Fibroblast of lung (primary cell): ENCODE results near the gene EPHB3.

Experiments
- EZH2 ChIP-seq: IDR thresholded peaks from 2 replicates; pipeline ENCODE4 v1.5.1; 2012; ENCODE audit warnings: low read length, control low read depth, mild to moderate bottlenecking; ENCODE audit errors: missing control alignments
- TF ChIP-seq, protein P1 (sequence below), 2 donors: IDR thresholded peaks in 1 of 2; conservative IDR thresholded peaks in 1 of 2; 1 replicate in 1 of 2; 2 replicates in 1 of 2; pipeline ENCODE4 v1.5.1; 2011 to 2012; ENCODE audit warnings: low read length in 2 of 2, control low read depth in 1 of 2, inconsistent platforms in 1 of 2, low read depth in 1 of 2, mild to moderate bottlenecking in 1 of 2

DNA sequence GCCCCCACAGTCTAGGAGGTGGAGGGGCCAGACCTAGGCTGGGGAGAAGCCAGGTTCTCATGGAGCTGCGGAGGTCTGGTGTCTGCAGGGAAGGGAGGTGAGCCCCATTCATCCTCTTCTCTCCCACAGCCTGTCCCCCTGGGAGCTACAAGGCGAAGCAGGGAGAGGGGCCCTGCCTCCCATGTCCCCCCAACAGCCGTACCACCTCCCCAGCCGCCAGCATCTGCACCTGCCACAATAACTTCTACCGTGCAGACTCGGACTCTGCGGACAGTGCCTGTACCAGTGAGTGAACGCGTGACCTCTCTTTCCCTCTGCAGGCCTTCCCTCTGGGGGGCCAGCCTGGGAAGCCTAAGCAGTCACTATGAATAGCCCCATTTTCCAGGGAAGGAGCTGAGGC is 14.1 kb downstream of the EPHB3 start:
- TF ChIP-seq, protein P1, sequence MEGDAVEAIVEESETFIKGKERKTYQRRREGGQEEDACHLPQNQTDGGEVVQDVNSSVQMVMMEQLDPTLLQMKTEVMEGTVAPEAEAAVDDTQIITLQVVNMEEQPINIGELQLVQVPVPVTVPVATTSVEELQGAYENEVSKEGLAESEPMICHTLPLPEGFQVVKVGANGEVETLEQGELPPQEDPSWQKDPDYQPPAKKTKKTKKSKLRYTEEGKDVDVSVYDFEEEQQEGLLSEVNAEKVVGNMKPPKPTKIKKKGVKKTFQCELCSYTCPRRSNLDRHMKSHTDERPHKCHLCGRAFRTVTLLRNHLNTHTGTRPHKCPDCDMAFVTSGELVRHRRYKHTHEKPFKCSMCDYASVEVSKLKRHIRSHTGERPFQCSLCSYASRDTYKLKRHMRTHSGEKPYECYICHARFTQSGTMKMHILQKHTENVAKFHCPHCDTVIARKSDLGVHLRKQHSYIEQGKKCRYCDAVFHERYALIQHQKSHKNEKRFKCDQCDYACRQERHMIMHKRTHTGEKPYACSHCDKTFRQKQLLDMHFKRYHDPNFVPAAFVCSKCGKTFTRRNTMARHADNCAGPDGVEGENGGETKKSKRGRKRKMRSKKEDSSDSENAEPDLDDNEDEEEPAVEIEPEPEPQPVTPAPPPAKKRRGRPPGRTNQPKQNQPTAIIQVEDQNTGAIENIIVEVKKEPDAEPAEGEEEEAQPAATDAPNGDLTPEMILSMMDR (conservative IDR thresholded peaks at IDR 0.05 in 1 of 2, IDR thresholded peaks at IDR 0.05 in 1 of 2; ENCODE audit: low read depth in 1 of 2, low read length in 2 of 2) = no peak
- no peak for TF ChIP-seq EZH2
